Mesenchymal stem cell (in vitro differentiated cells and primary cell): ENCODE measurements around the gene SPOPL.

Experiments
- DNase-seq: peaks from one replicate; pipeline ENCODE4 v3.0.0-alpha.2; 2013
- H2AFZ ChIP-seq: one replicate; pipeline ENCODE4 v1.6.1; 2013; ENCODE audit warnings: low read depth, mild to moderate bottlenecking, control low read depth, inconsistent platforms, low read length, moderate library complexity
- H2AK5ac ChIP-seq: 2 replicates; pipeline ENCODE4 v1.6.1; 2013; ENCODE audit warnings: low read length, moderate library complexity, mild to moderate bottlenecking, inconsistent platforms; ENCODE audit not compliant: severe bottlenecking
- H2BK120ac ChIP-seq: one replicate; pipeline ENCODE4 v1.6.1; 2013; ENCODE audit warnings: low read depth, mild to moderate bottlenecking, inconsistent platforms, low read length, moderate library complexity
- H2BK12ac ChIP-seq, 2 experiments: one replicate each; pipeline ENCODE4 v1.6.1; 2013; ENCODE audit warnings: inconsistent platforms in 2 of 2, low read length in 2 of 2, mild to moderate bottlenecking in 2 of 2, moderate library complexity in 2 of 2, control low read depth in 1 of 2
- H2BK15ac ChIP-seq: one replicate; pipeline ENCODE4 v1.6.1; 2013; ENCODE audit warnings: mild to moderate bottlenecking, low read depth, inconsistent platforms; ENCODE audit not compliant: poor library complexity, severe bottlenecking
- H2BK5ac ChIP-seq: 2 replicates; pipeline ENCODE4 v1.6.1; 2013; ENCODE audit warnings: low read depth, mild to moderate bottlenecking, low read length, control low read depth, inconsistent platforms; ENCODE audit not compliant: poor library complexity, severe bottlenecking
- H3K14ac ChIP-seq, 2 experiments: one replicate each; pipeline ENCODE4 v1.6.1; 2013; ENCODE audit warnings: inconsistent platforms in 2 of 2, low read length in 2 of 2, control low read depth in 1 of 2, mild to moderate bottlenecking in 1 of 2, moderate library complexity in 1 of 2
- H3K18ac ChIP-seq, 2 experiments: one replicate each; pipeline ENCODE4 v1.6.1; 2013; ENCODE audit warnings: inconsistent platforms in 2 of 2, low read length in 2 of 2, control low read depth in 1 of 2, low read depth in 1 of 2, mild to moderate bottlenecking in 1 of 2
- H3K23ac ChIP-seq, 2 experiments: one replicate each; pipeline ENCODE4 v1.6.1; 2013; ENCODE audit warnings: inconsistent platforms in 2 of 2, low read length in 2 of 2, mild to moderate bottlenecking in 2 of 2, moderate library complexity in 2 of 2, control low read depth in 1 of 2
- H3K27ac ChIP-seq: 2 replicates; pipeline ENCODE4 v1.5.1; 2013; ENCODE audit warnings: mild to moderate bottlenecking, moderate library complexity, low read length, control low read depth, inconsistent platforms; ENCODE audit not compliant: poor library complexity, severe bottlenecking
- H3K27me3 ChIP-seq, 2 experiments: 2 replicates each; pipeline versions ENCODE4 v1.6.1 to v1.7.0; 2013; ENCODE audit warnings: low read length in 2 of 2, mild to moderate bottlenecking in 2 of 2, moderate library complexity in 2 of 2, control low read depth in 1 of 2, inconsistent platforms in 1 of 2; ENCODE audit not compliant: control insufficient read depth in 1 of 2, insufficient read depth in 1 of 2
- H3K36me3 ChIP-seq, 2 experiments: 2 replicates each; pipeline versions ENCODE4 v1.6.1 to v1.7.0; 2013; ENCODE audit warnings: low read length in 2 of 2, control low read depth in 1 of 2, inconsistent platforms in 1 of 2, low read depth in 1 of 2, mild to moderate bottlenecking in 1 of 2; ENCODE audit not compliant: insufficient read depth in 2 of 2, control insufficient read depth in 1 of 2
- H3K4ac ChIP-seq, 2 experiments: one replicate each; pipeline ENCODE4 v1.6.1; 2013; ENCODE audit warnings: inconsistent platforms in 2 of 2, low read length in 2 of 2, mild to moderate bottlenecking in 2 of 2, moderate library complexity in 2 of 2, control low read depth in 1 of 2, low read depth in 1 of 2
- H3K4me1 ChIP-seq: 2 replicates; pipeline ENCODE4 v1.6.1; 2013; ENCODE audit warnings: low read depth, low read length, control low read depth; ENCODE audit not compliant: control insufficient read depth, insufficient read depth
- H3K4me2 ChIP-seq: 2 replicates; pipeline ENCODE4 v1.6.1; 2013; ENCODE audit warnings: low read length, mild to moderate bottlenecking, inconsistent platforms; ENCODE audit not compliant: poor library complexity, severe bottlenecking
- H3K4me3 ChIP-seq, 2 experiments: 2 replicates each; pipeline versions ENCODE4 v1.5.1 to v1.7.0; 2013; ENCODE audit warnings: low read length in 2 of 2, mild to moderate bottlenecking in 2 of 2, control low read depth in 1 of 2, low read depth in 1 of 2; ENCODE audit not compliant: insufficient read depth in 1 of 2
- H3K79me1 ChIP-seq: replicated peaks from 2 replicates; pipeline ENCODE4 v1.6.1; 2013; ENCODE audit warnings: mild to moderate bottlenecking, control low read depth, low read length, inconsistent platforms; ENCODE audit not compliant: poor library complexity, severe bottlenecking
- H3K9ac ChIP-seq: 2 replicates; pipeline ENCODE4 v1.7.0; 2013; ENCODE audit warnings: mild to moderate bottlenecking, low read length, moderate library complexity
- H3K9me3 ChIP-seq: 2 replicates; pipeline ENCODE4 v1.7.0; 2013; ENCODE audit warnings: mild to moderate bottlenecking, low read length; ENCODE audit not compliant: control insufficient read depth
- H4K8ac ChIP-seq: one replicate; pipeline ENCODE4 v1.6.1; 2013; ENCODE audit warnings: inconsistent platforms, mild to moderate bottlenecking, low read length, moderate library complexity
- H4K91ac ChIP-seq: one replicate; pipeline ENCODE4 v1.6.1; 2013; ENCODE audit warnings: mild to moderate bottlenecking, low read length, inconsistent platforms
- WGBS: methylation state at CpG from one replicate; pipeline ENCODE4 v1.1.7; 2013; ENCODE audit warnings: mixed read lengths; 5-methylcytosine and 5-hydroxymethylcytosine counted together

Gene SPOPL

GRCh38 chr2:138507267-138507666 is 5.7 kb downstream of the SPOPL start:
- H3K79me1 ChIP-seq: peaks cover 9% of the 10 kb centered on the region
- WGBS: 79% methylated on average over 3 of the region's 4 CpGs

GRCh38 chr2:138510319-138510718 is 8.7 kb downstream of the SPOPL start:
- Histone ChIP-seq H3K4me2 (no peak overlapping the region), H3K36me3 (no peaks in the 10 kb centered on the region), H4K91ac (no peak overlapping the region), H3K4me1 (no peaks in the 10 kb centered on the region), H3K4ac (no peak overlapping the region), H3K9me3 (no peaks in the 10 kb centered on the region), H3K79me1 (peaks cover 9% of the 10 kb centered on the region), H4K8ac (no peak overlapping the region), H2BK15ac (no peak overlapping the region), H3K27ac (no peak overlapping the region), H2BK5ac (no peak overlapping the region), H3K18ac (no peak overlapping the region), H3K27me3 (no peaks in the 10 kb centered on the region), H2AK5ac (no peak overlapping the region), H3K14ac (no peak overlapping the region), H2AFZ (no peak overlapping the region), H3K4me3 (no peak overlapping the region), H3K9ac (no peak overlapping the region), H2BK120ac (no peak overlapping the region), H2BK12ac (no peak overlapping the region), H3K23ac (no peak overlapping the region)
- no peak for DNase-seq
- WGBS: 100% methylated on average over 2 of the region's 3 CpGs

More at GRCh38 chr2:138507267-138507666, 5.7 kb downstream of the SPOPL start:
- Histone ChIP-seq H3K18ac (no peak overlapping the region), H2BK120ac (no peak overlapping the region), H2BK5ac (no peak overlapping the region), H3K4ac (no peak overlapping the region), H2AFZ (no peak overlapping the region), H3K4me3 (no peak overlapping the region), H2BK15ac (no peak overlapping the region), H3K9me3 (no peaks in the 10 kb centered on the region), H3K9ac (no peak overlapping the region), H4K91ac (no peak overlapping the region), H3K4me2 (no peak overlapping the region), H4K8ac (no peak overlapping the region), H2AK5ac (no peak overlapping the region), H3K27me3 (no peaks in the 10 kb centered on the region), H3K14ac (no peak overlapping the region), H3K27ac (no peak overlapping the region), H3K23ac (no peak overlapping the region), H3K4me1 (no peaks in the 10 kb centered on the region), H3K36me3 (no peaks in the 10 kb centered on the region), H2BK12ac (no peak overlapping the region)
- DNase-seq: no peak

- Histone ChIP-seq H3K23ac (no peak overlapping the region), H3K4me1 (no peaks in the 10 kb centered on the region), H3K27ac (no peak overlapping the region), H2BK15ac (no peak overlapping the region), H2AK5ac (no peak overlapping the region), H3K36me3 (no peaks in the 10 kb centered on the region), H3K4ac (no peak overlapping the region), H3K14ac (no peak overlapping the region), H3K4me3 (no peak overlapping the region), H3K4me2 (no peak overlapping the region), H2AFZ (no peak overlapping the region), H3K18ac (no peak overlapping the region), H2BK120ac (no peak overlapping the region), H3K9me3 (no peaks in the 10 kb centered on the region), H2BK5ac (no peak overlapping the region), H4K91ac (no peak overlapping the region), H3K79me1 (peaks cover 4% of the 10 kb centered on the region), H3K27me3 (no peaks in the 10 kb centered on the region), H2BK12ac (no peak overlapping the region), H4K8ac (no peak overlapping the region), H3K9ac (no peak overlapping the region)
- DNase-seq: no peak
- WGBS: 57% methylated on average over 1 of the region's 1 CpG
These were observed 11.1 kb downstream of the SPOPL start for GRCh38 chr2:138512672-138513071.

- H4K91ac ChIP-seq: no peak overlapping the region
- no peaks in the 10 kb centered on the region for H3K9me3 ChIP-seq
- no peak overlapping the region for H3K4me2 ChIP-seq
- WGBS: 88% methylated on average over 2 of the region's 3 CpGs
- no peak overlapping the region for H2BK15ac ChIP-seq
- no peaks in the 10 kb centered on the region for H3K27me3 ChIP-seq
- H2BK120ac ChIP-seq: no peak overlapping the region
- H3K9ac ChIP-seq: no peak overlapping the region
- no peak overlapping the region for H4K8ac ChIP-seq
- H3K4me3 ChIP-seq: no peak overlapping the region
- H3K4ac ChIP-seq: no peak overlapping the region
- no peak for DNase-seq
- H3K23ac ChIP-seq: no peak overlapping the region
- peaks cover 4% of the 10 kb centered on the region for H3K79me1 ChIP-seq
- no peak overlapping the region for H2AFZ ChIP-seq
- H3K18ac ChIP-seq: no peak overlapping the region
- H2AK5ac ChIP-seq: no peak overlapping the region
- no peak overlapping the region for H2BK12ac ChIP-seq
- H3K27ac ChIP-seq: no peak overlapping the region
- H2BK5ac ChIP-seq: no peak overlapping the region
- H3K14ac ChIP-seq: no peak overlapping the region
- H3K36me3 ChIP-seq: no peaks in the 10 kb centered on the region
- no peaks in the 10 kb centered on the region for H3K4me1 ChIP-seq
These were observed 12.6 kb downstream of the SPOPL start for GRCh38 chr2:138514173-138514572.
